Endothelial cell of umbilical vein (primary cell): ENCODE data around the gene CECR2. TPM values are rescaled to one million over a fixed set of nuclear protein-coding genes. Genes with fewer than 3 reads are reported as not detected.

Experiments
- BruUV-seq: library from RNA; stranded (reverse); fragments of 400-500 nt; replicated peaks from 2 replicates; lab custom pipeline; 2021; lab: Mats Ljungman, UMichigan
- CTCF ChIA-PET: fragments of 300-600, 350-600 bp; sonication (Branson Sonifier 250); formaldehyde crosslinking; loops from one replicate; lab custom pipeline; 2021; ENCODE audit warnings: antibody characterized with exemption, inconsistent platforms; lab: Charles Lee
- POLR2A ChIA-PET: fragments of 300-600, 350-600 bp; sonication (Branson Sonifier 250); formaldehyde crosslinking; loops from one replicate; lab custom pipeline; 2021; ENCODE audit warnings: antibody characterized with exemption, inconsistent platforms; lab: Charles Lee
- DNase-seq: peaks from one replicate; pipeline ENCODE4 v3.0.0-alpha.2; 2011; ENCODE audit warnings: low read depth, low spot score
- FAIRE-seq: peaks from 2 replicates; lab custom pipeline; 2011; peaks lifted over from hg19 to GRCh38; lab: Jason Lieb, UNC
- H2AFZ ChIP-seq: 2 replicates; pipeline ENCODE4 v1.6.0; 2012; ENCODE audit warnings: low read depth, low read length, control low read depth, inconsistent platforms
- H3K27ac ChIP-seq: 2 replicates; pipeline ENCODE4 v1.5.1; 2011; ENCODE audit warnings: low read depth, mild to moderate bottlenecking, control low read depth, low read length, moderate library complexity; ENCODE audit not compliant: insufficient read depth
- H3K27me3 ChIP-seq, 2 experiments: 2 replicates each; pipeline versions ENCODE4 v1.6.0 to v1.6.1; 2011; ENCODE audit warnings: low read length in 2 of 2, mixed read lengths in 1 of 2; ENCODE audit not compliant: control insufficient read depth in 2 of 2, insufficient read depth in 2 of 2
- H3K36me3 ChIP-seq, 2 experiments: 2 replicates in 1 of 2; 3 replicates in 1 of 2; pipeline ENCODE4 v1.5.1; 2011; ENCODE audit warnings: low read length in 2 of 2, mild to moderate bottlenecking in 1 of 2, moderate library complexity in 1 of 2; ENCODE audit not compliant: control insufficient read depth in 2 of 2, insufficient read depth in 2 of 2; ENCODE audit errors: extremely low read depth in 1 of 2
- H3K4me1 ChIP-seq: 3 replicates; pipeline ENCODE4 v1.5.1; 2011; ENCODE audit warnings: mild to moderate bottlenecking, low read length; ENCODE audit not compliant: control insufficient read depth, insufficient read depth; ENCODE audit errors: extremely low read depth
- H3K4me2 ChIP-seq: 2 replicates; pipeline ENCODE4 v1.6.1; 2011; ENCODE audit warnings: low read length, control low read depth, mixed read lengths; ENCODE audit not compliant: insufficient read depth
- H3K4me3 ChIP-seq, 3 experiments: fragments of 200-600 bp in 1 of 3; sonication (generic), shearing (Covaris generic) in 1 of 3; replicated peaks in 1 of 3; 2 replicates each; pipeline ENCODE4 v1.5.1; 2011 to 2016; ENCODE audit warnings: control low read depth in 3 of 3, low read length in 3 of 3, mild to moderate bottlenecking in 2 of 3, inconsistent platforms in 1 of 3, low read depth in 1 of 3, moderate library complexity in 1 of 3; ENCODE audit not compliant: insufficient read depth in 1 of 3
- H3K79me2 ChIP-seq: 2 replicates; pipeline ENCODE4 v1.6.0; 2012; ENCODE audit warnings: low read length, inconsistent platforms; ENCODE audit not compliant: control insufficient read depth, insufficient read depth
- H3K9ac ChIP-seq: replicated peaks from 2 replicates; pipeline ENCODE3; 2011; ENCODE audit warnings: low read length, control low read depth; ENCODE audit not compliant: insufficient read depth; ENCODE audit errors: extremely low read depth
- H3K9me1 ChIP-seq: replicated peaks from 3 replicates; pipeline ENCODE4 v1.6.0; 2011; ENCODE audit warnings: mild to moderate bottlenecking, low read length; ENCODE audit not compliant: control insufficient read depth, insufficient read depth; ENCODE audit errors: extremely low read depth
- H3K9me3 ChIP-seq: replicated peaks from 2 replicates; pipeline ENCODE4 v1.5.1; 2012; ENCODE audit warnings: low read length, inconsistent platforms; ENCODE audit not compliant: control insufficient read depth, insufficient read depth
- H4K20me1 ChIP-seq: replicated peaks from 2 replicates; pipeline ENCODE3; 2011; ENCODE audit warnings: mild to moderate bottlenecking, low read length; ENCODE audit not compliant: control insufficient read depth, insufficient read depth; ENCODE audit errors: extremely low read depth
- GATA2 ChIP-seq: IDR thresholded peaks from 2 replicates; pipeline ENCODE4 v1.7.0; 2011; ENCODE audit warnings: low read depth, mild to moderate bottlenecking, moderate library complexity, mixed read lengths, low read length; ENCODE audit not compliant: insufficient read length, insufficient read depth
- MAX ChIP-seq: IDR thresholded peaks from 2 replicates; pipeline ENCODE4 v1.6.1; 2011; ENCODE audit not compliant: insufficient read depth, insufficient read length
- MYC ChIP-seq: IDR thresholded peaks from one replicate; pipeline ENCODE4 v1.6.1; 2011; ENCODE audit warnings: mild to moderate bottlenecking, low read depth, low read length
- dilution Hi-C: fragments of 300-500 bp; cut with MboI; formaldehyde crosslinking; loops from one replicate; pipeline ENCODE4 v1.15.0; 2019; ENCODE audit warnings: low sequenced_read_pairs; ENCODE audit not compliant: extremely low pct_ligation_motif_present
- intact Hi-C: fragments of 100-400 bp; cut with micrococcal nuclease; formaldehyde crosslinking; loops from one replicate; pipeline ENCODE4 v1.10.0; 2022
- polyA plus RNA-seq, 4 experiments: library from polyadenylated mRNA; depleted of rRNA in 3 of 4; stranded (reverse) in 3 of 4; unstranded in 1 of 4; fragments of >200 nt; gene quantifications; 2 replicates each; pipeline versions ENCODE4 v1.2.1 to v1.2.3, GENCODE V29; 2011 to 2012; ENCODE audit warnings: missing spikeins in 1 of 4
- total RNA-seq: library from RNA; stranded (reverse); gene quantifications from 2 replicates; pipeline ENCODE4 v1.2.3, GENCODE V29; 2021

CECR2 gene
- total and polyA plus RNA-seq, 2 donors (not counting 3 experiments of a cell fraction or from before 2014, with no cell fraction given): 0.01 TPM; not detected in 1

- Histone ChIP-seq H4K20me1 (no peaks in the 10 kb centered on the region), H3K36me3 (no peaks in the 10 kb centered on the region), H3K4me3 (no peak overlapping the region), H3K9ac (no peak overlapping the region), H3K79me2 (no peaks in the 10 kb centered on the region), H3K4me2 (no peak overlapping the region), H3K4me1 (no peaks in the 10 kb centered on the region), H3K27ac (no peak overlapping the region), H2AFZ (no peak overlapping the region), H3K27me3 (no peaks in the 10 kb centered on the region), H3K9me1 (no peaks in the 10 kb centered on the region), H3K9me3 (no peaks in the 10 kb centered on the region)
- intact Hi-C loops: no loop called here
- dilution Hi-C loops: no loop called here
- BruUV-seq: no TSS peak
- no peak for TF ChIP-seq GATA2
- ChIA-PET POLR2A (no interaction called here), CTCF (interaction anchor here (1.1 kb wide), 1 partner anchor 12 kb away, joined by 4 read pairs; no protein-coding TSS in a partner anchor)
- no peak for DNase-seq
- no peak for FAIRE-seq
These were observed 119.8 kb downstream of the CECR2 start for GRCh38 chr22:17489101-17489500.

- Histone ChIP-seq H3K9me1 (no peaks in the 10 kb centered on the region), H3K4me2 (no peak overlapping the region), H3K27me3 (no peaks in the 10 kb centered on the region), H2AFZ (no peak overlapping the region), H3K27ac (no peak overlapping the region), H3K4me3 (no peak overlapping the region), H3K9ac (no peak overlapping the region), H4K20me1 (no peaks in the 10 kb centered on the region), H3K79me2 (no peaks in the 10 kb centered on the region), H3K9me3 (no peaks in the 10 kb centered on the region), H3K4me1 (no peaks in the 10 kb centered on the region), H3K36me3 (no peaks in the 10 kb centered on the region)
- intact Hi-C loops (no loop called here), dilution Hi-C loops (no loop called here)
- TF ChIP-seq MYC: no peak
- no peak for TF ChIP-seq MAX
- ChIA-PET CTCF (no interaction called here), POLR2A (no interaction called here)
- no peak for FAIRE-seq
- DNase-seq: no peak
- BruUV-seq: no TSS peak
These were observed 121.9 kb downstream of the CECR2 start for GRCh38 chr22:17491090-17491640.
